ENCODE data around the gene NHSL2.

DNA sequence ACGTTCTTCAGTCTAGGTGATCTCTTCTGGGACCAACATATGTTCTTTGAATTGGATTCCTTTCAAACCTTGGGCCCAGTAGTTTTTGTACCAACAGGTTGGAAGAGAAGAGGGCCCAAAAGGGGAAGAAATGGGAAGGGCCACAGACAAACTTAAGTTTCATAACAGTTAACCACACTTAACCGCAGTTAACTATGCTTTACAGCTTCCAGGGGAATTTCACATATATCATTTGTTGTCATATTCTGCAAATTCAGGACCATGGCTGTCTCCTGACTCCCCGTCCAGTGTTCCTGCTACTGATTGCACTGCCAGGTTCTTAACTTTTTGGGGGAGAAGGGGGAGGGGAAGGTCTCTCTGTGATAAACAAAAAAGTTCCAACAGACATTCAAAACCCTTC lies 186.5 kb downstream of the NHSL2 start:
- TF ChIP-seq, protein P1, sequence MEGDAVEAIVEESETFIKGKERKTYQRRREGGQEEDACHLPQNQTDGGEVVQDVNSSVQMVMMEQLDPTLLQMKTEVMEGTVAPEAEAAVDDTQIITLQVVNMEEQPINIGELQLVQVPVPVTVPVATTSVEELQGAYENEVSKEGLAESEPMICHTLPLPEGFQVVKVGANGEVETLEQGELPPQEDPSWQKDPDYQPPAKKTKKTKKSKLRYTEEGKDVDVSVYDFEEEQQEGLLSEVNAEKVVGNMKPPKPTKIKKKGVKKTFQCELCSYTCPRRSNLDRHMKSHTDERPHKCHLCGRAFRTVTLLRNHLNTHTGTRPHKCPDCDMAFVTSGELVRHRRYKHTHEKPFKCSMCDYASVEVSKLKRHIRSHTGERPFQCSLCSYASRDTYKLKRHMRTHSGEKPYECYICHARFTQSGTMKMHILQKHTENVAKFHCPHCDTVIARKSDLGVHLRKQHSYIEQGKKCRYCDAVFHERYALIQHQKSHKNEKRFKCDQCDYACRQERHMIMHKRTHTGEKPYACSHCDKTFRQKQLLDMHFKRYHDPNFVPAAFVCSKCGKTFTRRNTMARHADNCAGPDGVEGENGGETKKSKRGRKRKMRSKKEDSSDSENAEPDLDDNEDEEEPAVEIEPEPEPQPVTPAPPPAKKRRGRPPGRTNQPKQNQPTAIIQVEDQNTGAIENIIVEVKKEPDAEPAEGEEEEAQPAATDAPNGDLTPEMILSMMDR (conservative IDR thresholded peaks at IDR 0.05; ENCODE audit: low read depth, low read length) = no peak
- TF ChIP-seq EZH2phosphoT487 (IDR thresholded peaks at IDR 0.05; ENCODE audit: borderline replicate concordance, low read length) (no peak), EZH2 (IDR thresholded peaks at IDR 0.05; ENCODE audit: low read length, unreplicated experiment) (no peak)
